Ovary (tissue), 1 donor: ENCODE results near the gene CCDC120.

Experiments used
- EP300 ChIP-seq: sonication (generic); formaldehyde crosslinking; IDR thresholded peaks from one replicate; pipeline ENCODE4 v1.6.1; 2017; ENCODE audit warnings: antibody characterized with exemption
- POLR2A ChIP-seq: fragments of 450-650 bp; IDR thresholded peaks from one replicate; pipeline ENCODE4 v1.6.1; 2017; ENCODE audit warnings: antibody characterized with exemption, mild to moderate bottlenecking, moderate library complexity

DNA sequence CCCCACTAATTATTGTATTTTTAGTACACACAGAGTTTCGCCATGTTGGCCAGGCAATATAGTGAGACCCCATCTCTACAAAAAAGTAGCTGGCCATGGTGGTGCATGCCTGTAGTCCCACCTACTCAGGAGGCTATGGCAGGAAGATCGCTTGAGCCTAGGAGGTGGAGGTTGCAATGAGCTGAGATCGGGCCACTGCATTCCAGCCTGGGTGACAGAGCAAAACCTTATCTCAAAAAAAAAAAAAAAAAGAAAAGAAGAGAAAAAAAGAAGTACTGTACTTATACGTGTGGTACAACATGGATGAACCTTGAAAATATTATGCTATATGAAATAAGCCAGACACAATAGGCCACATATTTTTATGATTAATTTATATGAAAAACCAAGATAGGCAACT, 30.8 kb downstream of the CCDC120 start:
- TF ChIP-seq EP300 (no peak), POLR2A (no peak)
